Neural progenitor cell (in vitro differentiated cells): ENCODE measurements around the gene INPP4A. TPM values are rescaled to one million over a fixed set of nuclear protein-coding genes. Genes with fewer than 3 reads are reported as not detected.

Experiments
- DNase-seq: peaks from one replicate; pipeline ENCODE4 v3.0.0-alpha.2; 2016; ENCODE audit warnings: low spot score
- H2AFZ ChIP-seq: fragments of 200-600 bp; sonication (generic); replicated peaks from 2 replicates; pipeline ENCODE4 v1.6.1; 2016; ENCODE audit warnings: antibody characterized with exemption
- H3F3A ChIP-seq: fragments of 200-600 bp; sonication (generic); 2 replicates; pipeline ENCODE4 v1.6.1; 2016; ENCODE audit warnings: antibody characterized with exemption, low read depth
- H3K27ac ChIP-seq: fragments of 200-600 bp; sonication (generic); 2 replicates; pipeline ENCODE4 v1.5.1; 2016; ENCODE audit warnings: mild to moderate bottlenecking
- H3K27me3 ChIP-seq: fragments of 200-600 bp; sonication (generic); 2 replicates; pipeline ENCODE4 v1.6.1; 2016; ENCODE audit warnings: mild to moderate bottlenecking, moderate library complexity
- H3K36me3 ChIP-seq: fragments of 200-600 bp; sonication (generic); 2 replicates; pipeline ENCODE4 v1.5.1; 2016
- H3K4me1 ChIP-seq: fragments of 200-600 bp; sonication (generic); 2 replicates; pipeline ENCODE4 v1.6.1; 2016; ENCODE audit warnings: mixed run types
- H3K4me2 ChIP-seq: fragments of 200-600 bp; sonication (generic); 2 replicates; pipeline ENCODE4 v1.6.1; 2016
- H3K4me3 ChIP-seq: fragments of 200-600 bp; sonication (generic); 2 replicates; pipeline ENCODE4 v1.5.1; 2016
- H3K79me2 ChIP-seq: fragments of 200-600 bp; sonication (generic); 2 replicates; pipeline ENCODE4 v1.6.1; 2016; ENCODE audit warnings: low read depth
- H3K9ac ChIP-seq: fragments of 200-600 bp; sonication (generic); 2 replicates; pipeline ENCODE4 v1.6.1; 2016
- H3K9me3 ChIP-seq: fragments of 200-600 bp; sonication (generic); 2 replicates; pipeline ENCODE4 v1.5.1; 2016; ENCODE audit warnings: low read depth
- H4K20me1 ChIP-seq: fragments of 200-600 bp; sonication (generic); 2 replicates; pipeline ENCODE4 v1.6.1; 2016; ENCODE audit warnings: low read depth
- H3K27ac Mint-ChIP-seq: 3 replicates; pipeline ENCODE4 v1.8.0; 2021; ENCODE audit warnings: mixed read lengths
- H3K27me3 Mint-ChIP-seq: 2 replicates; pipeline ENCODE4 v1.8.0; 2022; ENCODE audit warnings: low read depth, mild to moderate bottlenecking, inconsistent platforms, moderate library complexity, mixed read lengths; ENCODE audit not compliant: insufficient read depth
- H3K36me3 Mint-ChIP-seq: 3 replicates; pipeline ENCODE4 v1.8.0; 2021; ENCODE audit warnings: mixed read lengths
- H3K4me1 Mint-ChIP-seq: 3 replicates; pipeline ENCODE4 v1.8.0; 2021; ENCODE audit warnings: mixed read lengths
- H3K4me3 Mint-ChIP-seq: 3 replicates; pipeline ENCODE4 v1.8.0; 2021; ENCODE audit warnings: mild to moderate bottlenecking, moderate library complexity, mixed read lengths
- H3K9me3 Mint-ChIP-seq: 3 replicates; pipeline ENCODE4 v1.8.0; 2020; ENCODE audit warnings: mixed read lengths
- EZH2 ChIP-seq: fragments of 200-600 bp; sonication (generic); IDR thresholded peaks from 2 replicates; pipeline ENCODE4 v1.6.1; 2017; ENCODE audit warnings: antibody characterized with exemption, mild to moderate bottlenecking, moderate library complexity
- EZH2phosphoT487 ChIP-seq: fragments of 200-600 bp; sonication (generic); IDR thresholded peaks from 2 replicates; pipeline ENCODE4 v1.6.1; 2017; ENCODE audit warnings: antibody characterized with exemption
- total RNA-seq: library from RNA; depleted of rRNA; stranded (reverse); fragments of >200 nt; gene quantifications from 2 replicates; pipeline ENCODE4 v1.2.3, GENCODE V29; 2015; ENCODE audit warnings: low replicate concordance
- TF ChIP-seq, protein P1 (sequence below): fragments of 200-600 bp; sonication (generic); IDR thresholded peaks from 2 replicates; pipeline ENCODE4 v1.5.1; 2017; ENCODE audit warnings: antibody characterized with exemption, mild to moderate bottlenecking

Gene INPP4A
- total RNA-seq, 1 donor from 2014 or later = 35.1 TPM

DNA sequence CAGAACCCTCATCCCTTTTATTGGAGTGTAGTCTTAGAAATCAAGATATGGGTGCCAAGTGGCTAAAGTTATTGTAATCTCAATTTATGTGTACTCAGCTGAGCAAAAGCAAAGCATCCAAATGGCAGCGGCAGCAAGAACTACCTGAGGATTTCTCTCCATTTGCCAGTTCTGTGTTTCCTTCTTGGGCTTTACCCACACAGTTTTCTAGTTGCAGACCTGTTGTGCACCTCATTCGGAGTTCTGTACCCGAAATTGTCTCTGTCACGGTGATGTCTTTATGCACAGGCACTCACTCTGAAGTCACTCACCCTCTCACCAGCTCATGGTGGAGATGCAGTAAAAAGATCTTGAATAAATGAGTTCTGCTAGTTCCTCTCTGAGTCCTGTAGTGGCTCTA, 43.6 kb downstream of the INPP4A start:
- Histone ChIP-seq H3K4me1 (peaks cover 10% of the 10 kb centered on the region), H3K9me3 (no peaks in the 10 kb centered on the region), H2AFZ (no peak overlapping the region), H3K9ac (no peak overlapping the region), H3K4me2 (no peak overlapping the region), H4K20me1 (peaks cover 8% of the 10 kb centered on the region), H3K4me3 (no peak overlapping the region), H3K27ac (no peak overlapping the region), H3K36me3 (no peaks in the 10 kb centered on the region), H3F3A (no peaks in the 10 kb centered on the region), H3K79me2 (peaks cover 40% of the 10 kb centered on the region), H3K27me3 (no peaks in the 10 kb centered on the region)
- Mint-ChIP-seq H3K4me3 (no peak overlapping the region), H3K27me3 (peaks cover 2% of the 10 kb centered on the region), H3K27ac (no peak overlapping the region), H3K4me1 (peaks cover 14% of the 10 kb centered on the region), H3K9me3 (peaks cover 2% of the 10 kb centered on the region), H3K36me3 (peaks cover 9% of the 10 kb centered on the region)
- TF ChIP-seq, protein P1, sequence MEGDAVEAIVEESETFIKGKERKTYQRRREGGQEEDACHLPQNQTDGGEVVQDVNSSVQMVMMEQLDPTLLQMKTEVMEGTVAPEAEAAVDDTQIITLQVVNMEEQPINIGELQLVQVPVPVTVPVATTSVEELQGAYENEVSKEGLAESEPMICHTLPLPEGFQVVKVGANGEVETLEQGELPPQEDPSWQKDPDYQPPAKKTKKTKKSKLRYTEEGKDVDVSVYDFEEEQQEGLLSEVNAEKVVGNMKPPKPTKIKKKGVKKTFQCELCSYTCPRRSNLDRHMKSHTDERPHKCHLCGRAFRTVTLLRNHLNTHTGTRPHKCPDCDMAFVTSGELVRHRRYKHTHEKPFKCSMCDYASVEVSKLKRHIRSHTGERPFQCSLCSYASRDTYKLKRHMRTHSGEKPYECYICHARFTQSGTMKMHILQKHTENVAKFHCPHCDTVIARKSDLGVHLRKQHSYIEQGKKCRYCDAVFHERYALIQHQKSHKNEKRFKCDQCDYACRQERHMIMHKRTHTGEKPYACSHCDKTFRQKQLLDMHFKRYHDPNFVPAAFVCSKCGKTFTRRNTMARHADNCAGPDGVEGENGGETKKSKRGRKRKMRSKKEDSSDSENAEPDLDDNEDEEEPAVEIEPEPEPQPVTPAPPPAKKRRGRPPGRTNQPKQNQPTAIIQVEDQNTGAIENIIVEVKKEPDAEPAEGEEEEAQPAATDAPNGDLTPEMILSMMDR = no peak
- TF ChIP-seq EZH2phosphoT487 (no peak), EZH2 (no peak)
- DNase-seq = no peak

DNA sequence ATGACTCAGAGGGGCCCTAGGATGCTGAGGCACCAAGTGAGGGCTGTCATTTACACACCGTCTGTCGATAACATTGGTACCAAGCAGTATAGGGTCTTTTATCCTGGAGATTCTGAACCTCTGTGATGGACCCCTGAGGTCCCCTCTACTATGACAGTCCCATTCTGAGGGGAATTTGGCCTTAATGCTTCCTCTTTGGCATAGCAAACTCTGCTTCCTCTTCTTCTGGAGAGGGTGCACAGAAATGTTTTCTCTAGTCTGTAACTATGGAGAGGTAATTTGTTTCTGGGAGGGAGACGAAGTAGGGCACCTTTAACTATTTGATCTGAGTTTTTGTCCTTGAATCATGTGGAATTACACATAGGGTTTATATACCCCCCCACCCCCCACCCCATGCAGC, 44.8 kb downstream of the INPP4A start:
- no peaks in the 10 kb centered on the region for H3K36me3 ChIP-seq
- H3K4me3 Mint-ChIP-seq = no peak overlapping the region
- H3K9me3 Mint-ChIP-seq = peaks cover 7% of the 10 kb centered on the region
- DNase-seq = no peak
- H3K4me2 ChIP-seq = no peak overlapping the region
- peaks cover 9% of the 10 kb centered on the region for H3K36me3 Mint-ChIP-seq
- peaks cover 2% of the 10 kb centered on the region for H3K27me3 Mint-ChIP-seq
- H4K20me1 ChIP-seq = peaks cover 8% of the 10 kb centered on the region
- no peaks in the 10 kb centered on the region for H3K9me3 ChIP-seq
- H3K27ac ChIP-seq = no peak overlapping the region
- H3K27ac Mint-ChIP-seq = no peak overlapping the region
- TF ChIP-seq EZH2phosphoT487 (no peak), EZH2 (no peak)
- TF ChIP-seq, protein P1 = no peak
- peaks cover 10% of the 10 kb centered on the region for H3K4me1 ChIP-seq
- H3K79me2 ChIP-seq = peaks cover 31% of the 10 kb centered on the region
- no peak overlapping the region for H2AFZ ChIP-seq
- H3K4me1 Mint-ChIP-seq = peaks cover 9% of the 10 kb centered on the region
- H3F3A ChIP-seq = no peaks in the 10 kb centered on the region
- no peaks in the 10 kb centered on the region for H3K27me3 ChIP-seq
- no peak overlapping the region for H3K9ac ChIP-seq
- no peak overlapping the region for H3K4me3 ChIP-seq

DNA sequence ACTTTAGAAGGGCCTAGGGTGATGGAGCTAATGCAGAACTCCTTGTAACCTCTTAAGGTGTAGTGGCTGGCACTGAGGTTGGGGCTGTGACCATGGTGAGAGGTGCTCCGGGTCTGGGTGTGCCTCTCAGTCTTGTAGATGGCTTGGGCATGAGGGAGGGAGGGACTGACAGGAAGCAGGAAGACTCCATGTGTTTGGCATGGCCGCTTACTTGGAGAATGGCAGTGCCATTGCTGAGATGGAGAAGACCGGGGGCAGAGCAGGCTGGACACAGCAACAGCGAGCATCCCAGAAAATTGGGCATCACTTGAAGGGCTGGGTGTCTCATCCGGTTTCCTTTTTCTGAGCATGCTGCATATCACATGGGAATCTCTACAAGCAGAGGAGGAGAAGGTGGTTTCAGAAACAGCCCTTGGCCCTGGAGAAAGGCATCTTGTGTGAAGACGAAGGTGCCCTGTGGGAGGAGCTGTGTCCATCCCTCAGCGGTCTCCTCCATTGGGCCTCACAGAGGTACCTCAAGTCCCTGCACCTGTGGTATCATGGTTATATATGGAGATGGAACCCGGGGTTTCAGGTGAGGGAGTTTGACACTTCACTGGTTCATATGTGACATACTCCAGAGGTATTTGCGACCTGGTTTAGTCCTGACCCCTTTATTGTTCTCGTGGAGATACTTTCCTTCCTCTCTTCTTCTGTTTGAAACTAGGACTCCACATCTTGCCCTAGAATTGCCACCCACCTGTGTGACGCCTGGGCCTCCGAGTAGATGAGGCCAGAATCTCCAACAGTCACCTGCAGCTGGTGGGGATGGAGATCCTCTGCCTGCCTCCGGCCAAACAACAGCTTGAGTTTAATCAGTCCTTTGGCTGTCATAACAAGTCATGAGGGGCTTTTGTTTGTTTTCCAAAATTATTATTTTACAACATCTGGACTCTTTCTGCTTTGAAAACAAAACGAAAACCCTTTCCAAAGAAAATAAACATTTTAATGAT, 45.6 kb downstream of the INPP4A start:
- H3F3A ChIP-seq = no peaks in the 10 kb centered on the region
- H3K27me3 Mint-ChIP-seq = peaks cover 2% of the 10 kb centered on the region
- H3K27ac Mint-ChIP-seq = no peak overlapping the region
- peaks cover 15% of the 10 kb centered on the region for H3K9me3 Mint-ChIP-seq
- H4K20me1 ChIP-seq = peaks cover 8% of the 10 kb centered on the region
- no peaks in the 10 kb centered on the region for H3K36me3 ChIP-seq
- peaks cover 2% of the 10 kb centered on the region for H3K4me1 Mint-ChIP-seq
- no peak for TF ChIP-seq EZH2phosphoT487
- TF ChIP-seq EZH2 = no peak
- TF ChIP-seq, protein P1 = no peak
- H3K27me3 ChIP-seq = no peaks in the 10 kb centered on the region
- no peak overlapping the region for H3K27ac ChIP-seq
- no peak for DNase-seq
- no peak overlapping the region for H3K9ac ChIP-seq
- no peak overlapping the region for H3K4me2 ChIP-seq
- no peaks in the 10 kb centered on the region for H3K9me3 ChIP-seq
- H3K4me1 ChIP-seq = peaks cover 5% of the 10 kb centered on the region
- H3K36me3 Mint-ChIP-seq = peaks cover 9% of the 10 kb centered on the region
- H3K79me2 ChIP-seq = peaks cover 30% of the 10 kb centered on the region
- H3K4me3 Mint-ChIP-seq = no peak overlapping the region
- H2AFZ ChIP-seq = no peak overlapping the region
- no peak overlapping the region for H3K4me3 ChIP-seq
